BJ (cell line): ENCODE measurements around the gene EHHADH. TPM values are rescaled to one million over a fixed set of nuclear protein-coding genes. Genes with fewer than 3 reads are reported as not detected.

Experiments used
- CTCF ChIA-PET: fragments of 350-600 bp; formaldehyde crosslinking; extraction: SDS; loops from one replicate; lab custom pipeline; 2021; ENCODE audit warnings: antibody characterized with exemption, inconsistent platforms; lab: Yijun Ruan, JAX
- POLR2A ChIA-PET: fragments of 300-600 bp; sonication (Branson Sonifier 250); formaldehyde crosslinking; extraction: SDS; loops from one replicate; lab custom pipeline; 2021; ENCODE audit warnings: antibody characterized with exemption; lab: Charles Lee
- DNase-seq: peaks from one replicate; pipeline ENCODE4 v3.0.0-alpha.2; 2011; ENCODE audit warnings: low read depth
- H3K27me3 ChIP-seq: 2 replicates; pipeline ENCODE4 v1.6.0; 2011; ENCODE audit warnings: low read length; ENCODE audit not compliant: control insufficient read depth, insufficient read depth
- H3K36me3 ChIP-seq: 2 replicates; pipeline ENCODE4 v1.5.1; 2011; ENCODE audit warnings: low read length; ENCODE audit not compliant: control insufficient read depth, insufficient read depth
- H3K4me3 ChIP-seq: 2 replicates; pipeline ENCODE4 v1.5.1; 2011; ENCODE audit warnings: low read depth, mild to moderate bottlenecking, control low read depth, low read length
- polyA plus RNA-seq: library from polyadenylated mRNA; depleted of rRNA; stranded (reverse); fragments of >200 nt; gene quantifications from 2 replicates; pipeline ENCODE4 v1.2.3, GENCODE V29; 2011
- TF ChIP-seq, protein P1 (sequence below): IDR thresholded peaks from 2 replicates; pipeline ENCODE4 v1.5.1; 2011; ENCODE audit warnings: low read depth, mild to moderate bottlenecking, control low read depth, inconsistent platforms, low read length, moderate library complexity; ENCODE audit not compliant: insufficient read depth

Gene EHHADH
- polyA plus RNA-seq, 1 experiment: 5.2 TPM

DNA sequence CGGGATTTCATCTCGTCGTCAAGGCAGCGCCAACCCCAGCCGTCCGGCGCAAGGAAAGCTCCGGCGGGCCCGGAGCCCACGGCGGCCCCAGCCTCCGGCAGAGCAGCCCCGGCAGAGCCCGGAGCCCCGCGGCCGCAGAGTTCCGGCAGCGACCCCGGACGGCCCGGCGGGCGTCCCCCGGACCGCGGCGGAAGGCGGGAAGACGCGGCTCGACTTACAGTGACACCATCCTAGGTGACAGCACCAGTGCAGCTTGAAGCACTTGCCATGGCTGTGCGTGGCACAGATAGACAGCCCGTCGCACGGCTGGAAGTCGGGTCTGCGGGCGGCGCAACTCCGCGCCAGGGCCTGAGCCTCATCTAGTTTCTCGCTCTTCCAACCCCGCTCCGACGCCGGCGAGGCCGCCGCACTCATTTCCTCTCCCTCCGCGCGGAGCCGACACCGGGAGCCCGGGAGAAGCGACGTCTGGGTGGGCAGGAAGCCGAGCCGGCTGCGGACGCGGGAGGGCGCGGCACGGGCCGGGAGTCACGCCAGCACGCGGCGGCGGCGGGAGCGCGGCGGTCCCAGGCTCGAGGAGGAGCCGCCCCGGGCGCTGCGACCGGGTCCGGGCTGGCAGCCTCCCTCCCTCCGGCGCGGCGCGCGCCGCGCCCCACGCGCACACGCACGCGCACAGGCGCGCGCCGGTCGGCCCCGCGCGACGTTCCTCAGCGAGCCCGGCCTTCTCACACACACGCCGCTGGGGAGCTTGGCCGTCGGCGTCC, 101.3 kb downstream of the EHHADH start, which contains the start of gene C3orf70:
TSS of gene C3orf70 (minus strand) at position 651 of the 761 bp plus-strand sequence. CDS start at position 414, 237 bp downstream.
- Histone ChIP-seq H3K36me3 (no peaks in the 10 kb centered on the region), H3K27me3 (peaks cover 5% of the 10 kb centered on the region; the same call in 1 of the 2 replicates), H3K4me3 (peak within 1 kb of the TSS; percentile 78)
- peak; percentile 4 for DNase-seq
- CTCF ChIA-PET: interaction anchor here (1.2 kb wide), 1 partner anchor 23 kb away, joined by 3 read pairs; no protein-coding TSS in a partner anchor
- POLR2A ChIA-PET: interaction anchor here (1.0 kb wide), 1 partner anchor 63 kb away, joined by 3 read pairs; no protein-coding TSS in a partner anchor
- TF ChIP-seq, protein P1, sequence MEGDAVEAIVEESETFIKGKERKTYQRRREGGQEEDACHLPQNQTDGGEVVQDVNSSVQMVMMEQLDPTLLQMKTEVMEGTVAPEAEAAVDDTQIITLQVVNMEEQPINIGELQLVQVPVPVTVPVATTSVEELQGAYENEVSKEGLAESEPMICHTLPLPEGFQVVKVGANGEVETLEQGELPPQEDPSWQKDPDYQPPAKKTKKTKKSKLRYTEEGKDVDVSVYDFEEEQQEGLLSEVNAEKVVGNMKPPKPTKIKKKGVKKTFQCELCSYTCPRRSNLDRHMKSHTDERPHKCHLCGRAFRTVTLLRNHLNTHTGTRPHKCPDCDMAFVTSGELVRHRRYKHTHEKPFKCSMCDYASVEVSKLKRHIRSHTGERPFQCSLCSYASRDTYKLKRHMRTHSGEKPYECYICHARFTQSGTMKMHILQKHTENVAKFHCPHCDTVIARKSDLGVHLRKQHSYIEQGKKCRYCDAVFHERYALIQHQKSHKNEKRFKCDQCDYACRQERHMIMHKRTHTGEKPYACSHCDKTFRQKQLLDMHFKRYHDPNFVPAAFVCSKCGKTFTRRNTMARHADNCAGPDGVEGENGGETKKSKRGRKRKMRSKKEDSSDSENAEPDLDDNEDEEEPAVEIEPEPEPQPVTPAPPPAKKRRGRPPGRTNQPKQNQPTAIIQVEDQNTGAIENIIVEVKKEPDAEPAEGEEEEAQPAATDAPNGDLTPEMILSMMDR: no peak

DNA sequence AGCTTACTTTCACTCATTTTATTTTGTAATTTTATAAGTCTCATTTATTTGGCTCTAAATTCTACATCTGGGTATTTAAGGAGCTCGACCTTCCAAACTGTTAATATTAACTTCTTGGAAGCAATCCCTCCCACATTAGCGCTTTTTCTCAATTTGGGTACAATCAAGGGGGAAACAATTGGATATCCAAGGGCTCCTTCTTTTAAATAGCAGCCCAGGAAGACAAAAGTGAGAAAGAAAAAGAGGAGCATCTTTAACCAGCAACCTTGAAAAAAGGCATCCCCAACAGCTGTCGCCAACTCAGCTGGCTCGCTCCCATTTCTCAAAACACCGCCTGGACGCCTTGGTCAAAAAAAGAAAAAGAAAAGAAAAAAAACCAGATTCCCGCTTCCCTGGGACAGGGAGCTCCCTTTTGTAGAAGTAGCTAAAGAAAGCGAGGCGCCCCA, 101.9 kb downstream of the EHHADH start:
- no peak for DNase-seq

DNA sequence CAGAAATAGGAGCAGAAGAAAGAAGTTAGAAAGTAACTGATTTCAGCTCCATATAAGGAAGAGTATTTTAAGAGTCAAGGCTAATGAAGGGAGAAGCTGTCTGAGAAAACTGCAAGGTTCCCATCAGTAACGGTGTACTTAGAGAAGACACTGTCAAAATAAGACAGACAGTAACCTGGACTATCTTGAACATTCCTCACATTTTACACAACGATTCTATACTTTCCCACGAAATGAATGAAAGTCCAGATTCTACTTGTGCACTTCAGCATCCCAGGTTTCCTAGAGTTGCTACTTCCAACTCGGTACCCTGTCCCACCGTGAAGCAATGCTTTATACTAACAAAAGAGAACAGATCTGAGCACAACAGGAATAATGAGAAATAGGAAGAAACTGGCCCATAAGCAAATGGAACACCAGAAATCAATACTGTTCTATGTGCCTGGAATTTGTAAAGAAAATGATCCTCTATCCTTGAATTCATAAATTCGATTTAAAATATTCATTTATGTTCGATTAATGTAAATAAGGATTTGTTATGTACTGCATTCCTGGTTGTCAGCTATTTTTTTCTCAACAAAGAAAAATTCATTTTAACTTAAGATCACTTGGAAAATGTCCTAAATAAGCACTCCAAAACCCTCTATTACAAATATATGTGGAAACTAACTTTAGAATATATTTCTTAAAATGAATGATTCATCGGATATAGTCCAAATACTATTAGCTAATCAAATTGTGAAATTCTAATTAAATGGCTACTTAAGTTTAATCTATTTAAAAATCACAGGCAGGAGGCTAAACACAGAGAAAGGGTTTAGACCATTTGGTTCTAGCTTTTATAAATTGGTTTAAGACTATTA, 102.5 kb downstream of the EHHADH start:
- POLR2A ChIA-PET: interaction anchor here (0.6 to 1.0 kb wide), 2 partner anchors 22 to 62 kb away, joined by 3 to 4 read pairs; no protein-coding TSS in a partner anchor
- DNase-seq: no peak

More for the DNA sequence above, 101.9 kb downstream of the EHHADH start:
- peak overlapping the region; percentile 78 for H3K4me3 ChIP-seq
- TF ChIP-seq, protein P1: no peak
- H3K27me3 ChIP-seq: peaks cover 5% of the 10 kb centered on the region; the same call in 1 of the 2 replicates
- H3K36me3 ChIP-seq: no peaks in the 10 kb centered on the region
- ChIA-PET POLR2A (interaction anchor here (0.6 to 1.0 kb wide), 2 partner anchors 21 to 63 kb away, joined by 3 to 4 read pairs; no protein-coding TSS in a partner anchor), CTCF (interaction anchor here (1.2 kb wide), 1 partner anchor 24 kb away, joined by 3 read pairs; no protein-coding TSS in a partner anchor)

DNA sequence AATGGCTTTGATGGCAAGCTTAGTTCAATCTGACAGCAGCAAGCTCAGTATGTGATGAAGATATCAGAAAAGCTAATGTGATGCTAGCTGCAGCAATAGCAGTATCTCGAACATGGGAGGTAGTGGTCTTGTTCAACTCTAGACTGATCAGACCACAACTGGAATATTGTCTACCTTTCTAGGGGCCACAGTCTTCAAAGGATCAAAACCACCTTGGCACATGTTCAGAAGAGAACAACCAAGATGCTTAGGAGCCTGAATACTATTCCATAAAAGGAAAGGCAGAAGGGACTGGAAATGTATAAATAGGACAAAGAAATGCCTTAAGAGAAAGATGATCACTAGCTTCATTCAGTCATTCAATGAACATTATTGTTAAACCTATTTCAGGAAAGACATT, 103.3 kb downstream of the EHHADH start:
- POLR2A ChIA-PET: no interaction called here
- CTCF ChIA-PET: interaction anchor here (0.9 to 1.6 kb wide), 4 partner anchors 11 to 120 kb away, joined by 3 to 4 read pairs (median 4); no protein-coding TSS in a partner anchor
- H3K4me3 ChIP-seq: no peak overlapping the region
- no peaks in the 10 kb centered on the region for H3K36me3 ChIP-seq
- DNase-seq: no peak
- TF ChIP-seq, protein P1: no peak
- peaks cover 5% of the 10 kb centered on the region; the same call in 1 of the 2 replicates for H3K27me3 ChIP-seq

More for the DNA sequence above, 102.5 kb downstream of the EHHADH start:
- TF ChIP-seq, protein P1: no peak
- CTCF ChIA-PET: interaction anchor here (0.5 to 1.6 kb wide), 4 partner anchors 10 to 1379 kb away, joined by 3 to 4 read pairs (median 4); no protein-coding TSS in a partner anchor
- Histone ChIP-seq H3K36me3 (no peaks in the 10 kb centered on the region), H3K4me3 (peak overlapping the region; percentile 78), H3K27me3 (peaks cover 5% of the 10 kb centered on the region; the same call in 1 of the 2 replicates)
